HG03196 (cell line): ENCODE results near the gene PDCL3.

Experiments used
- ATAC-seq: cut with Tn5 transposase; IDR thresholded peaks from one replicate; pipeline ENCODE4 v1.9.1; 2021; ENCODE audit not compliant: unreplicated experiment

PDCL3 gene

DNA sequence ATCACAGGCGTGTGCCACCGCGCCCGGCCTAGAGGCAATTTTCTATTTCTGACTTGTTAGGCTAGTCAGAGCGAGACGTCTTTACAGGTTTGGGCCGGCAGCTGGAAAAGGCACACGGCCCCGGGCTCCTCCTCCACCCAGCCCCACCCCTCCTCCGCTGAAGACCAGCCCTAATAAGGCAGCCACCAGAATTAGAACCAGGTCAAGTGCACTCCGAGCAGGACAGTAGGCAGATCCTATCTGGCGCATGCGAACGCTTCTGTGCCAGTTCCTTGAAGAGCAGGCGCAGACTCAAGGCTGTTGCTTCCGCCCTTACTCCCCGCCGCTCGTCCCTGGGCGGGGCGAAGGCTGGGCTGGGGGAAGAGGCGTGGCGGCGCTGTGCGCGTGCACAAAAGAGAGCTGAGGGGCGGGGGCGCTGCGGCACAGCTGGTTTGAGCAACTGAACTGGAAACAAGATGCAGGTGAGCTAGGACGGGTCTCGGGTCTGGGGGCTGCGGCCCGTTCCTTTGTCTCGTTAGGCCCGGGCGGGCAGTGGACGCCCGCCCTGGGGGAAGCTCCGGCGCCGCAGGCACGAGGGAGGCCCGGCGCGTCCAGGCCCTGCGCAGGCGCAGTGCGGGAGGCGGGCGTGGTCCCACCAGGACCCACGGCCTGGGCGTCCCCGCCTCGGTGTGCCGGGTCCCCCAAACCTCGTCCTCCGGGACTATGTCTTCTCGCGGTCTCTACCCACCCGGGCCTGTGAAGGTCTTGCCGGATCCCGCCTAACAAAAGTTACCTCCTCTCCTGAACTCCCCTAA is at the start of gene PDCL3:
Gene PDCL3 (plus strand): TSS at position 381 of the 794 bp plus-strand sequence. CDS start 75 bp downstream, at position 456.
- peak; percentile 96 for ATAC-seq

DNA sequence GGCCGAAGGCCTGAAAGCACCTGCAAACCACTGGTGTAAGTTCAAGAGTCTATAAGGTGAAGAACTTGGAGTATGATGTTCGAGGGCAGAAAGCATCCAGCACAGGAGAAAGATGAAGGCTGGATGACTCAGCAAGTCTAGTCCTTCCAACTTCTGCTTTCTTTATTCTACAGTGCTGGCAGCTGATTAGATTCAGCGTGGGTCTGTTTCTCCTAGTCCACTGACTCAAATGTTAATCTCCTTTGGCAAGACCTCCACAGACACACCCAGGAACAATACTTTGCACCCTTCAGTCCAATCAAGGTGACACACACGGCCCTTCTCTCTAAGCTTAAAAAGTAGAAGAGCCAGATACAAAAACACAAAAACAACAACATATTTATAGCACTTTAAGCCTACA is 49.1 kb upstream of the PDCL3 start:
- ATAC-seq: no peak

DNA sequence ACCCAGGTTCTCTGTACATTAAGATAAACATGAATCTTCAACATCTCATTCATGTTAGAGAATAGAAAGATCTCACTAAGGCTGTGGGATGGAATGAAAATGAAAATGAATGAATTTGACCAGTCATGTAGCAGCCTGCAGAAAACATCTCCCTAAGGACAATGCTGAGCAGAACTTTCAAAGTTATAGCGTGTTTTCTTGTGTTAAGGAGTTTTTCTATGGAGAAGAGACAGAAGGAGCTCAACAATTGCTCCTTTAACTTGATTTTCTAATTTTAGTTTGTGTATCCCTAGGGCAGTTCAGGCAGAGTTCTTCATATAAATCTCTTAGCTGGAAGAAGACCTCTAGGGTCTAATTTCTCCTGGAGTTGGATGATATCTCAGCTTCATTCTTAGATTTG is 45.2 kb upstream of the PDCL3 start:
- no peak for ATAC-seq

DNA sequence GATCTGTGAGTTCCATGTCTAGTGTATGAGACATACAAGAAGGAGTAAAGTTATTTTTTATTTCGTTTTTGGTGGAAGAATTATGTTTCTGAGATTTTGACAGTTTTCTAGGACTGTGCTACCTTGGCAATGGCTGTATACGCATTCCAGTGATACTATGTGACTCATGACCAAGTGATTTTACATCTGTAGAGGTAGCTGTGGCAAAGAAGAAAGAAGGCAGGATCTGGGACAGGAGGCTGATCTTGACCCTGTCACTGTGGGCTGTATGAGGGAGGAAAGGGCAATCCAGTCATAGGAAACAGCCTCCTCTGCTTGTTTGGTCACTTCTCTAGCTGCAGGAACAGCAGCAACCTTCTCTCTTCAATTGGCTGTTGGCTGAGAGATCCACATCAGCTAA is 44.0 kb upstream of the PDCL3 start:
- ATAC-seq: no peak

DNA sequence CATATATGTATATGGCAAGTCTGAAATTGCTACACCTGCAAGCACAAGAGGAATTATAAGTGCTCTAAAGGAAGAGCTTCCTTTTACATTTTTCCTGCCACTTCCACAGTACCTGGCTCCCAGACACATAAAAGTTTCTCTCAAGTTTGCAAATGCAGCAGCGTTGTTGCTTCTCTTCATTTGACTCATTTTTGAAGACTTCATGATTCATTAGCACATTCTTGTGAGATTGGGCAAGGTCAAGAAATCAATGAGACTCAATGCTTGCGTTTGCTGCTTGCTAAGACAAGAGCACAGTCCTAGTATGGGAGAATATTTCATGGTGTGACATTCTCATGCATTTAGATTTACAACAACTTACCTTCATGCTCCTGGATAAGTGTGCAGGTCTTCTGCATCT is 42.6 kb upstream of the PDCL3 start:
- ATAC-seq: no peak

DNA sequence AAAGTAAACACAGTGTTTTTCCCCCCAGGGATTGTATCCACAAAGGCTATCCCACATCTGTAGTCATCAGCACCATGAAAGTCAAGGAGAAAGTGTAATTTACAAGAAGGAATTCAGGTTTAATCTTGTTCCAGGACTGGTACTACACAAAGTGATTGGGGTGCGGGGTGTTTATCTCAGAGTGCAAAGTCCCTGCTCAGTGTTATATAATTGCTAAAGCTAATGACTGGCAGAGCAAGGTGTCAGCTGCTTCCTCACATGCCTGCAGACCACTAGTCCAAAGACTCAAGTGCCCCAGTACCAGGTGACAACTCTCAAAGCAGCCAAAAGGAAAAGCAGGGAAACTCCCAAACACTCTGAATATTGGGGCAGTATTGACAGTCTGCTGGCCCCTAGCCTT is 40.4 kb upstream of the PDCL3 start:
- ATAC-seq: no peak

DNA sequence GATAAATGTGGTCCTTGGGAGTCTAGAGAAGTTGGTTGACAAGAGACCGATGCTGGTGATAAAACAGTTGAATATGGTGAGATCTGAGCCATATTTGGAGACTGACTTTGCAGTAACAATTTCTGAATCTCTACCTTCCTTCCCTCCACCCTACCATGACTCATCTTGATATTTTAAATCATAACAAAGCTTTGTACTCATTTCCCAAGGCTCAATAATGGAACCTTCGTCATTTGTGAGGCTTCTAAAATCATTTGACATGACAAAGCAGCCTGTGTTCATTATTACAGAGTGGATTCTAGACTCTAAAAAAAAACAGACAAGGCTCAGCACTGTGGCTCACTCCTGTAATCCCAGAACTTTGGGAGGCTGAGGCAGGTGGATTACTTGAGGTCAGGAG is 38.5 kb upstream of the PDCL3 start:
- ATAC-seq: no peak

DNA sequence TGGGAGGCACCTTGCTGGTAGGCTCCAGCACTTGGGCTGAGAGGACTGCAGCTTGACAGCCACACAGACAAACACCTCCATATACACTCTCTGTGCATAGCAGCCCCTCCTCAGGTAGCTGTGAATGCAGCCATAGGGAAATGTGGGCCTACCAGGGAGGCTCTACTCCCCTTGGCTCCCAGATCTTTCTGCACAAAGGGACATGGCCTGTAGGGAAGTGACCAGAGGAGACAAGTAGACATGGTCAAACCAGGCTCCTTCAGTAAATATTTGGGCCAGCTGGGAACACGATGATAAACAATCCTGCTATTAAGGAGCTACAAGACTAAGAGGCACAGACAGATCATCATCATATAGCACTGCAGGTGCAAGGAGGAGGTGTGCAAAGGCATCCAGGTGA is 35.9 kb upstream of the PDCL3 start:
- ATAC-seq: no peak

DNA sequence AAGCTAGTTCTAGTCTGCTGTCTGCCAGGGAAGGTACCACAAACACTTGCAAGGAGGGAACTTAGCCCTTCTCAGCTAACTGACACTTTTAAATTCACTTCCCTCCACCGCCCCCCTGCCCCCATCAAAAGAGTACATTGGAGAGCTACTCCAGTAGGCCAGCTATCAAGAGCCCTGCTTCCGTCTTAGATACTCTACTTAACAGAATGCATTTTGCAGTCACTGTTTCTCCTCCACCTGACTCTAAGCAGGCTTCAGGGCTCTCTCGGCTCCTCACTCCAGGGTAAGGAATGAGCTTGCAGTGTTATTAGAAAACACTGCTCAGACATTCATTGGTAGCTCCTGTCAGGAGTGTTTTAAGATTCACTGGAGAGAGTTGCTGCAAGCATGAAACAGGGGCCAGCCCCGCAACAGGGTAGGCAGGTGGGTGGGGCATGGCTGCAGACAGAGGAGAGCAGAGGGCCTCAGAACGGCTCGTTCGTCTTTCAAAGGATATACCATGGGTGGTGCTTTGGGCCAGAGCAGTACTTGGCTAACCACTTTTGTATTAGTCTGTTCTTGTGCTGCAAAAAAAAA is 35.3 kb upstream of the PDCL3 start:
- ATAC-seq: no peak

DNA sequence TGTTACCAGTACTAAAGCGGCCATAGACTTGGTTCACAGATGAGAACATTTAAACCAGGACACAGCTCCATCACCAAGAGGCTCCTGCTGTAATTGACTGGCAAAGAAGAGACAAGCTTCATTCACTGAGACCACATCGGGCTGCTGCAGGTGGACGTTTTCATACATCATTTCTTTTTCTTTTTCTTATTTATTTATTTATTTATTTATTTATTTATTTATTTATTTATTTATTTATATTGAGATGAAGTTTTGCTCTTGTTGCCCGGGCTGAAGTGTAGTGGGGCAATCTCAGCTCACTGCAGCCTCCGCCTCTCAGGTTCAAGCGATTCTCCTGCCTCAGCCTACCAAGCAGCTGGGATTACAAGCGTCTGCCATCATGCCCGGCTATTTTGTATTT is 33.6 kb upstream of the PDCL3 start:
- ATAC-seq: no peak

DNA sequence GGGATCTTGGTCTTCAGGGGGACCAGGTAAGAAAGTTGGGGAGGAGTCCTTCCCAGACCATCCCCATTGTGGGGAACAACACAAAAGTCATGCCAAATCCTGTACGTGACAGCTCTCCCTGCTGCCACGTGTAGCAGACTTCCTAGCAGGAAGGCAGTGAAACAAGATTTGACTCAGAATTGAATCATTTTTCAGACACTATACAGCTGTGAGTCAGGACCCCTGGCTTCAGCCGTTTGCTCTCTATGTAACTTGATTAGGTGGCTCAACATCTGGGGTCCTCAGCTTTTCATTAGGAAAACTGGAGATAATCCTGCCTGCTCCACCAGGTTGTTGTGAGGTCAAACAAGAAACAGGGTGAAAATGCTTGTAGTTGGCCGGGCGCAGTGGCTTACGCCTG is 32.9 kb upstream of the PDCL3 start:
- no peak for ATAC-seq

DNA sequence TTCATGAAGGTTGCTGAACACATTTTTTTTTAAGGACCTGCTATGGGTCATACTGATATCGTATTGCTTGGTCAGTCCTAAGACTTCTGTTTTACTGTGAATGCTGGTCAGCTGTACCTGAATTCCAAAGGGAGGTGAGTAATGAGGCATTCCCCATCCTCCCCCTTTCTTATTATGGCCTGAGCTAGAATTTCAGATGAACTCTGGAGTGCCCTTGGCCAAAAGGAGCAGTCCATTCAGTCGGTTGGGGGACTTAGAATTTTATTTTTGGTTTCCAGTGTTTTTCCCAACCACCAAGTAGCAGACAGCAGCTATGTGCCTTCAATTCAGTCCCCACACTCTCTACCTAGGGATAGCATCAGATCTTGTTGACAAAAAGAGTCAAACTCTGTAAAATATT is 26.9 kb upstream of the PDCL3 start:
- ATAC-seq: no peak

DNA sequence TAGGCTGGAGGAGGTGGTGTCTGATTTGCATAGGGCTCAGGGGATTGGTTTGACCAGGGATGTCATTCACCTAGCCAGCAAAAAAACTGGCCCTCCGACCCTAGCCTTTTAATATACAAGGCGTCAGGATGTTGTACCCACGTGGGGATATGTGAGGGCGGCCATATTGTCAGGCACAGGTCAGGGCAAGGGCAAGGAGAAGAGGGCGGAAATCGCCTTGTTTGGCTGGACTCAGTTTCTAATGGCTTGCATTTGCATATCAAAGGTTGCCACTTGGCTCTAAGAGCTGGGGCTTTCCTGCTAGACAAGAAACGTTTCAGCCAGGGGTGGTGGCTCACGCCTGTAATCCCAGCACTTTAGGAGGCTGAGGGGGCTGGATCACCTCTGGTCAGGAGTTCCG is 24.9 kb upstream of the PDCL3 start:
- no peak for ATAC-seq

DNA sequence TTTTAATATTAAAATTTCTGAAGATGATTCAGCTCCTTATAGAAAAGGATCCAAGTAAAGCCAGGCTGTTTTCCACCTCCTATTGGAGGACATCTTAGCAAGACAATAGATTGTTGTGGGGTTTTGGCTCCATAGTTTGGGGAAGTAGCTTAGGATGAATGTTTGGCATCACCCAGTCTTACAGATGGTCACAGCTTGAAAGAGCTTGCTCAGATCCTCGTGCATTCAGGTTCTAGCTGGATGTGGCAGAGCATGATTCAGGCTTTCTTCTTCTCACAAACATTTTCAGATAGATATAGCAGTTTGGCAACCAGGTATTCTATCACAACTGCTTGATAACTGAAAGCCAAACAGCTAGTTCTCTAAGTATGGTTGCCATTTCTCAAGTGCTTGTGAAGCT is 23.6 kb upstream of the PDCL3 start:
- ATAC-seq: no peak

DNA sequence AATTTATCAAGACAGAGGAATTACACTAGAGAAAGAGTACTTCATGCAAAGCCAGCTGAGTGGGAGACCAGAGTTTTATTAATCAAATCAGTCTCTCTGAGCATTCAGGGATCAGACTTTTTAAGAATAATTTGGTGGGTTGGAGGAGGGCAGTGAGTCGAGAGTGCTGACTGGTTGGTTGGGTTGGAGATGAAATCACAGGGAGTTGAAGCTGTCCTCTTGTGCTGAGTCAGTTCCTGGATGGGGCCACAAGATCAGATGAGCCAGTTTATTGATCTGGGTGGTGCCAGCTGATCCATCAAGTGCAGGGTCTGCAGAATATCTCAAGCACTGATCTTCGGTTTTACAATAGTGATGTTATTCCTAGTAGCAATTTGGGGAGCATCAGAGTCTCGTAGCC is 21.4 kb upstream of the PDCL3 start:
- ATAC-seq: no peak

DNA sequence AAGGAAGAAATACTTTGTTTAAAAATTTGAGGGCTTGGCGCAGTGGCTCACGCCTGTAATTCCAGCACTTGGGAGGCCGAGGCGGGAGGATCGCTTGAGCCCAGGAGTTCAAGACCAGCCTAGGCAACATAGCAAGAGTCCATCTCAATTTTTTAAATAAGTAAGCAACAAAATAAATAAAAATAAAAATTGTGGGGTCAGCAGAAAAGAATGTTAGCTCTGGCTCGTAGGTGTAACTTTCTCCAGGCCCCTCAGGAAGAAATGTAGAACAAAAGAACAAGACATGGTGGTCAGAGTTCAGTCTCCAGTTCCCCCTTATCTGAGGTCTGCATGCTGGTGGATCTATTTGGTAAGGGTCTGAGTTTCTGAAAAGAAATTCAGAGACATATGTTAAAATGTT is 20.4 kb upstream of the PDCL3 start:
- no peak for ATAC-seq

DNA sequence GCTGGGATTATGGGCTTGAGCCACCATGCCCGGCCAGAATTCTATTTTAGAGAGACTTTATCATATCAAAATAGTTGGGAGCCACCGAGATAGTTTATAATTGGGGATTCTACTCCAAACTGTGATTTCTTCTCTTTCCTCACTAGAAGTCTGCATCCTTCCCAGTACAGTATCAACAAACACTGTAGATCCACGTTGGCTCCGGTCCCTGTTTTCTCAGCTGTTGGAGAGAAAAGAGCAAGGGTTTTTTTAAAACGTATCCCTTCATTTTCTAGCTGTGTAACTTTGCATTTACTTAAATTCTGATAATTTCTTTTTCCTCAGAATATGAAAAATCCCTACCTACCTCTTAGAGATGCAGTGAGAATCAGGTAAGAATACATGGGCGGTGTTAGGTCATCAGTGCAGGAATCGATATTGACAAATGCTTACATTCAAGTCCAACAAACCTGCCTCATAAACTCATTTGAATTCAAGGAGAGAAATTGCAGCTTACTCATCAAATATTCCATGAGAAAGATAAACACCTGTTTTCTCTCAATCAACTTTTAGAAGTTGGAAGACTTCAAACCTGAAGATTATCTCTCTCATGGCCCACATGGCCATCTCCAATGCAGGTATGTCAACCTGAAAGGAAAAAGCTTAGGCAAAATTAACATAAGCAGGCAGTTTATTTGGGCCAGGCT is 17.7 kb upstream of the PDCL3 start:
- no peak for ATAC-seq

DNA sequence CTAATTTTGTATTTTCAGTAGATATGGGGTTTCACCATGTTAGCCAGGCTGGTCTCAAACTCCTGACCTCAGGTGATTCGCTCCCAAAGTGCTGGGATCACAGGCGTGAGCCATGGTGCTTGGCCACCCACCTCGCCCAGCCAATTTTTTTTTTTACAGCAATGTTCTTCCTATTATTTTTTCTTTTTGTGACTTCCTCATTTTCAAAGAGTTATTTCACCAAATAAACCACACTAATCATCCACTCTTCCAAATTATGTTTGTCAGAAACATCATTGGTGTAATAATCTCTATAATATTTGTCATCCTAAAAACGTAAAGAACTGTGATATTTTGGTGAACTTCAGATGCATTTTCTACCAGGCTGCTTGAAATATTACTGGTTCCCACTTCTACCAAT is 16.3 kb upstream of the PDCL3 start:
- no peak for ATAC-seq

DNA sequence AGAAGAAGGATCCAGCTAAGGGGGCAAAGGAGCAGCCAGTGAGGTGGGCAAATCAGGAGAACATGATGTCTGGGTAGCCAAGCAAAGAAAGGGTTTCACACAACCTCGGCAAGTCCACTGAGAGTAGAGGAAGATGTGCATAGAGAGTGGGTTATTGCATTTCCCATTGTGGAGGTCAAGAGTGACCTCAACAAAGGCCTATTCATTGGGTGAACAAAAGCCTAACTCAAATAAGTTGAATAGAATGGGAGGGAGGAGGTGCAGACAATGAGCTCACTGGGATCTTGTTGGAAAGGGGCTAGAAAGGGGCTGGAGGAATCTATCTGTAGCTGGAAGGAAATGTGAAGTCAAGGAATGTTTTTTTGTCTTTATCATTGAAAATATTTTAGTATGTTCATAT is 14.0 kb upstream of the PDCL3 start:
- ATAC-seq: no peak

DNA sequence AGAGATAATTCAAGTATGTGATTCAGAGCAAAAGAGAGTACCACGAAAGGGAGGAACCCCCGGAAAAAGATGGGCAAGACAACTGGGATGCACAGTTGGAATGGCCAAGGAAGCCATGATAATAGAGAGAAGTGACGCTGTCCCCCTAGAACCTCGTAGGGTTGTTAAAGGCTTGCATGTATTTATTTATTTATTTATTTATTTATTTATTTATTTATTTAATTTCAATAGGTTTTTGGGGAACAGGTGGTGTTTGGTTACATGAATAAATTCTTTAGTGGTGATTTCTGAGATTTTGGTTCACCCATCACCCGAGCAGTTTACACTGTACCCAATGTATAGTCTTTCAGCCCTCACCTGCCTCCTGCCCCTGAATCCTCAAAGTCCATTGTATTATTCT is 11.5 kb upstream of the PDCL3 start:
- no peak for ATAC-seq

DNA sequence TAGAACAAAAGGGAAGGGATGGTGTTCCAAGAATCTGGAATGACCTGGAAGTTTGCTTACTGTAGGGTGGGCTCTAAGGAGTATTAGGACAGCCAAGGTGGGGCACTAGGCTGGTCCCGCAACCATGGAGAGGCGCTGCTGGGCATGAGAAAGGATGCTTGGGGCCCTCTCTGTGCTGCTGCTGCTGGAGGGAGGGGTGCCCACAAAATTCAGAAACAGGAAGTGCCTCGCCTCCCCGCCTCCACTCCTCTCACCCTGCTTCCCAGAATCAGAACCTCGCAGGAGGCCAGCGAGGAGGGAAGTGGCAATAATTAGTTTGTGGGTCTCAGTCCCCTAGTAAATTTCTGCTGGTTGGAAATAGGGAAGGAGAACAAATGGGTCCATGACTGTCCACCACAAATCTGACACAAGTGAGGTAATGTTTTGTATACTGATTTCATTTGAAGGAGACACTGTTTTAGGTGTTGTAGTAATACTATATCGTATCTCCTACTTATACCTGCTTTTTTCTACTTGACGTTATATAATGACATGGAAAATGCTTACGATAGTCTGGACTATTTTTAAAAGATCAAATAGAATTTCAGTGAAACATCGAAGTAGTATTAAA is 7.9 kb upstream of the PDCL3 start:
- ATAC-seq: no peak

DNA sequence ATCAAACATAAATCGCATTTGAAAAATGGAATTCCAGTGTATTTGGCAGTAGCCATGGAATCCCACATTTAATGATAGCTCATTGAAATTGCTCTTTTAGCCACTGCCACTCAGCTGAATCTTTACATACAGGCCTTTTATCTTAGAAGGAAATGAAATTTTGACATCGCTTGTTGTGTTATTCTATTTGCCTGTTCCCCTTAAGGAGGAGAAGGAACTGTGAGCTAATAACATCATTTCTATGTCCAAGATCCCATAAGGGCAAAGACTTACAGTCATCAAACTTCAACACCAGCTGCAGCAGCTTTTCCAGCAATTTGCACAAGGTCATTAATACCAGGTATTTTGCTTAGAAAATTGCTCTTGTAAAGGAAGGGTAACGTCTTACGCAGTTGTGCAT is 6.0 kb upstream of the PDCL3 start:
- no peak for ATAC-seq
